Measurements from ENCODE around the gene LTO1.

Gene LTO1

DNA sequence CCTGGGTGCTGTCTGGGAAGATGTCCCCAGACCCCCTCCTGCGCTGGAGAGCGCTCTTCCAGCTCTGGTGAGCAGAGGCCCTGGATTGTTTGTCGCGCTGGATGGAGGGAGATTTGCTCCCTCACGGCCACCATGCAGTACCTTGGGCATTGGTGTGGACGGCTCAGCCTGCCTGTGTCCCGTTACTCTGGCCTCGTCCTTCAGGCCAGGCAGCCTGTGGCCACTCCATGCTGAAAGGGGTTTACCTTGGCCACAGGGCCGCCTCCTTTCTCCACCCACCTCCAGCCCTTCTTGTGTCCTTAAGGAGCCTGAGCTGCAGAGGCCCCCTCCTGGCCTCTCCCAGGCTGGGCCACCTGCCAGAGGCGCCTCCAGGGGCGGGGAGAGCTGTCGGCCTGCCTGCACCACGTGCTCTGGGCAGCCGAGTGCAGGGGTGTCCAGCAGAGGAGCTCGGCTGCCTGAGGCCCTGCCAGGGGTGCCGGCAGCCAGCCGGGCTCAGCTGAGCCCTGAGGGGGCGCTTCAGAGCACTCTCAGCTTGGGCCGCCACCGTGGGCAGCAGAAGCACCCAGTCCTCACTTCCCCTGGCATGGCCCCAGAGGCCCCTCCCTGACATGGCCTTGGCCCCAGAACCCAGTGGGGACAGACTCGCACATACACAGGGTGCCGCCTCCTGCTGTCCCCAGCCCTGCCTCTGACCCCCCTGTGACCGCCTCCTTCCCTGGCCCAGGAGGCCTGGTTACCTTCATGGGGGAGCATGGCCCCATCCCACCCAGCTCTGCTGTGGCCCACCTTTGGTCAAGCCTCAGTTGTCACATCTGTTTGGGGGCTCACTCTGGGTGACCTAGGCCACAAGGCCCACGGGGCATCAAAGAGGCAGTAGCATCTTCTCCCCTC lies 30.8 kb downstream of the LTO1 start:
- no peak for DNase-seq

DNA sequence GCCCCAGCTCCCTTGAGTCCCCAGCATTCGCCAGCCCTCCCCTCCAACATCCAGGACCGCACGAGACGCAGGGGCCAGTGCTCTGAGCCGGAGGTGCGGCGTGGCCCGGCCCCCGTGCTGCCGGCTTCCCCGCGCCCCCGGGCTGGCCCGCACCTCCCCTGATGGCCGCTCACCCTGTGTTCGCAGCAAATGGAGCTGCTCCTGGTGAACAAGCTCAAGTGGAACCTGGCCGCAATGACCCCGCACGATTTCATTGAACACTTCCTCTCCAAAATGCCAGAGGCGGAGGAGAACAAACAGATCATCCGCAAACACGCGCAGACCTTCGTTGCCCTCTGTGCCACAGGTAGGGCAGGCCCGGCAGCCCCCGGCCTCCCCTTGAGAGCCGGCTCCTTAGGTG lies 31.5 kb downstream of the LTO1 start:
- DNase-seq, result no peak

DNA sequence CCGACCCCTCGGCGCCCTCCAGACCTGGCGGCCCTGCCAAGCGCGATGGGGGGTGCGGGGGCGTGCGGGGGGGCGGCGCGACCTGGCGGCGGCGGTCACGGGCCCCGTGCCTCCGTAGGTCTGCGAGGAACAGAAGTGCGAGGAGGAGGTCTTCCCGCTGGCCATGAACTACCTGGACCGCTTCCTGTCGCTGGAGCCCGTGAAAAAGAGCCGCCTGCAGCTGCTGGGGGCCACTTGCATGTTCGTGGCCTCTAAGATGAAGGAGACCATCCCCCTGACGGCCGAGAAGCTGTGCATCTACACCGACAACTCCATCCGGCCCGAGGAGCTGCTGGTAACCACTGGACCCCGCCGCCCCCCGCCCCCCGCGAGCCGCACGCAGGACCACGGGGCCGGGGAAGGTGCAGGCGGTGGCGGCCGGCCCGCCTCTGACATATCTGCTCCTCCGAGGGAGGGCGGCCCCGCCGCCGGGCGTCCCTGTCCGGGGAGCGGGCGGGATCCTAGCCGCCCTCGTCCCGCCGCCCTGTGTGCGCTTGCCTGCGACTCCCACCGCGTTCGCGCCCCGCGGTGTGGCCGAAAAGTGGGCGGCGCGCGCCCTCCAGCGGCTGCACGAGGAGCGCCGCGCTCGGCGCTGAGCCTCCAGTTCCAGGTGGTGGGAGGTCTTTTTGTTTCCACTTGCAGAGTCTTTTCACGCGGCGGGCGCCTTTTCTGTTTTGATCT lies 32.1 kb downstream of the LTO1 start:
- peak; percentile 84 for DNase-seq

DNA sequence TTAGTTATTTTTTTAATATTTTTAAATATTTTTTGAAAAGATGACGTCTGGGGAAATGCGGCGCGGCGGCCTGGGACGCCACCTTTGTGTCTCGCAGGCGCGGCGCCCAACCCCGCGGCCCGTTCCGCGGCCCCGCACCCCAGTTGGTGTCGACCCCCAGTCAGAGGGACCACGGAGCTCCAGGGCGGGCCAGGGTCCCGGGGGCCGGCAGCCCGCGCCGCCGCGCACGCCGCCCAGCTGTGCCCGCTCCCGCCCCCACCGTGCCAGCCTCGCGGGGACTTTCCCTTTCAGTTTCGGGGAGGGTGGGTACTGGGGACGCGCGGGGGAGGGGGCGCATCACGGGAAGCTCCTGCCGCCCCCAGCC lies 32.6 kb downstream of the LTO1 start:
- DNase-seq, result peak; percentile 71

DNA sequence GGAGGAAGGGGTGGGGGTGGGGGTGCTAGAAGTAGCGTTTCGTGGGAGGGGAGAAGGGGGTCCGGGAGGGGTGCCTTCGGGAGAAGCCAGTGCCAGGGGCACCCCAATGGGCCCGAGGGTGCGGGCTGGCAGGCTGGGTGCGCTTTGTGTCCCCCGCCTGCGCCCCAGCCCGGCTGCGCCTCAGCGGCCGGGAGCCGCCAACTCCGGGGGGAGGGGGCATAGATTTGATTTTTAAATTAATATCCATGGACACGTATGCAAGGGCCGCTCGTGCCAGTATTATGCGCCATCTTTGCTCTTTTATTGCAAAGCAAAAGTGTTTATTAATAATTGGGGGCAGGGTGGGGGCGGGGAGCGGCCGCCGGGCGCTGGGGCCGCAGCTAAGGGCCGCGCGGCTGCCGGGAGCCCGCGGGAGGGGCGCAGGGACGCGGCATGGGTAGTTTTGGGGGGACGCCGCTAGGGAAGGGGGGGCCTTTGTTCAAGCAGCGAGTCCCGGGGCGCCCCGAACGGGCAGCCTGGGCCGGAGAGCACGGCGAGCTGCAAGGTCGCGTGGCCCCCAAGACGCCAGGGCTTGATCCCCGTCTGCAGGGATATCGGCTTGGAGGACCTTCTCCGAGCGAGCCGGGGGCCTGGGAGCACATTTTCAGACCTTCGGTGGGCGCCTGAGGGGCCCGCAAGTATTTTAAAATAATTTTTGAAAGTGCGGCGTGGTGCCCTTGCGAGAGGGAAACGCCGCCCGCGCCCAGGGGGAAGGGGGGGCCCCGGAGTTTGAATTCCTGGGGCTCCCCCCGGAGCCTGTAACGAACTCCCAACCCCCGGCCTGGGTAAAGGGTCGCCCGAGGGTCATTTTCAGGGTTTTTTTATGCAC lies 33.2 kb downstream of the LTO1 start:
- peak; percentile 32 for DNase-seq

DNA sequence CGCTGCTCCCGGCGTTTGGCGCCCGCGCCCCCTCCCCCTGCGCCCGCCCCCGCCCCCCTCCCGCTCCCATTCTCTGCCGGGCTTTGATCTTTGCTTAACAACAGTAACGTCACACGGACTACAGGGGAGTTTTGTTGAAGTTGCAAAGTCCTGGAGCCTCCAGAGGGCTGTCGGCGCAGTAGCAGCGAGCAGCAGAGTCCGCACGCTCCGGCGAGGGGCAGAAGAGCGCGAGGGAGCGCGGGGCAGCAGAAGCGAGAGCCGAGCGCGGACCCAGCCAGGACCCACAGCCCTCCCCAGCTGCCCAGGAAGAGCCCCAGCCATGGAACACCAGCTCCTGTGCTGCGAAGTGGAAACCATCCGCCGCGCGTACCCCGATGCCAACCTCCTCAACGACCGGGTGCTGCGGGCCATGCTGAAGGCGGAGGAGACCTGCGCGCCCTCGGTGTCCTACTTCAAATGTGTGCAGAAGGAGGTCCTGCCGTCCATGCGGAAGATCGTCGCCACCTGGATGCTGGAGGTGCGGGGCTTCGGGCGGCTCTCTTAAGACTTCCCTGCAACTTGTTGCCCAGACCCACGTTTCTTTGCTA lies 34.1 kb downstream of the LTO1 start, which contains the start of gene CCND1:
CCND1 (plus strand) TSS at position 162 of the 587 bp plus-strand sequence; CDS start at position 320, 158 bp downstream.
- peak; percentile 54 for DNase-seq

DNA sequence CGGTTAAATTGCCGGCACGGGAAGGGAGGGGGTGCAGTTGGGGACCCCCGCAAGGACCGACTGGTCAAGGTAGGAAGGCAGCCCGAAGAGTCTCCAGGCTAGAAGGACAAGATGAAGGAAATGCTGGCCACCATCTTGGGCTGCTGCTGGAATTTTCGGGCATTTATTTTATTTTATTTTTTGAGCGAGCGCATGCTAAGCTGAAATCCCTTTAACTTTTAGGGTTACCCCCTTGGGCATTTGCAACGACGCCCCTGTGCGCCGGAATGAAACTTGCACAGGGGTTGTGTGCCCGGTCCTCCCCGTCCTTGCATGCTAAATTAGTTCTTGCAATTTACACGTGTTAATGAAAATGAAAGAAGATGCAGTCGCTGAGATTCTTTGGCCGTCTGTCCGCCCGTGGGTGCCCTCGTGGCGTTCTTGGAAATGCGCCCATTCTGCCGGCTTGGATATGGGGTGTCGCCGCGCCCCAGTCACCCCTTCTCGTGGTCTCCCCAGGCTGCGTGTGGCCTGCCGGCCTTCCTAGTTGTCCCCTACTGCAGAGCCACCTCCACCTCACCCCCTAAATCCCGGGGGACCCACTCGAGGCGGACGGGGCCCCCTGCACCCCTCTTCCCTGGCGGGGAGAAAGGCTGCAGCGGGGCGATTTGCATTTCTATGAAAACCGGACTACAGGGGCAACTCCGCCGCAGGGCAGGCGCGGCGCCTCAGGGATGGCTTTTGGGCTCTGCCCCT lies 34.7 kb downstream of the LTO1 start:
- no peak for DNase-seq

DNA sequence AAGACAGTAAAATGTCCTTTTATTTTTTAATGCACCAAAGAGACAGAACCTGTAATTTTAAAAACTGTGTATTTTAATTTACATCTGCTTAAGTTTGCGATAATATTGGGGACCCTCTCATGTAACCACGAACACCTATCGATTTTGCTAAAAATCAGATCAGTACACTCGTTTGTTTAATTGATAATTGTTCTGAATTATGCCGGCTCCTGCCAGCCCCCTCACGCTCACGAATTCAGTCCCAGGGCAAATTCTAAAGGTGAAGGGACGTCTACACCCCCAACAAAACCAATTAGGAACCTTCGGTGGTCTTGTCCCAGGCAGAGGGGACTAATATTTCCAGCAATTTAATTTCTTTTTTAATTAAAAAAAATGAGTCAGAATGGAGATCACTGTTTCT lies 35.3 kb downstream of the LTO1 start:
- no peak for DNase-seq

DNA sequence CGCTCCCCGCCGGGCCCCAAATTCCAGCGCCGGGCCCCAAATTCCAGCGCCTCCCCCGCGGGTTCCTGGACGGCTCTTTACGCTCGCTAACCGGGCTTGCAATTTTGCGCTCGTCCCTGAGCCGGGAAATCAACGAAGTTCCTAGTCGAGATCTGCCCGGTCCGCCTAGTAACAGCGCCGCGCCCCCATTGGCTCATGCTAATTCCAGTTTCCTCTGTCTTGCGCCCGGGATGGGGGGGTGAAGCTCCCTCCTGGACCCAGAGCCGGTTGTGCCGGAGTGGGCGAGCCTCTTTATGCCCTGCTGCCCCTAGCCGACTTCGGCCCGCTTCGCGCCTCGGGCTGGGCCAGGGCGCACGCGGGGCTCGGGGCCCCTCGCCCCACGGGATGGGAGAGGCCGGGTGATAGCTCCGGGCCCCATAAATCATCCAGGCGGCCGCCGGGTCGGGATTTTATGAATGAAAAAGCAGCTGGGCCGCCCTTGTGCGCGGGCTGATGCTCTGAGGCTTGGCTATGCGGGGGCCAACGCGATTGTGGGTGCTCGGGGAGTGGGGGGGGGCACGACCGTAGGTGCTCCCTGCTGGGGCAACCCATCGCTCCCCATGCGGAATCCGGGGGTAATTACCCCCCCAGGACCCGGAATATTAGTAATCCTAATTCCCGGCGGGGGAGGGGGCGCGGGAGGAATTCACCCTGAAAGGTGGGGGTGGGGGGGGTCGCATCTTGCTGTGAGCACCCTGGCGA lies 36.0 kb downstream of the LTO1 start:
- DNase-seq, result no peak

DNA sequence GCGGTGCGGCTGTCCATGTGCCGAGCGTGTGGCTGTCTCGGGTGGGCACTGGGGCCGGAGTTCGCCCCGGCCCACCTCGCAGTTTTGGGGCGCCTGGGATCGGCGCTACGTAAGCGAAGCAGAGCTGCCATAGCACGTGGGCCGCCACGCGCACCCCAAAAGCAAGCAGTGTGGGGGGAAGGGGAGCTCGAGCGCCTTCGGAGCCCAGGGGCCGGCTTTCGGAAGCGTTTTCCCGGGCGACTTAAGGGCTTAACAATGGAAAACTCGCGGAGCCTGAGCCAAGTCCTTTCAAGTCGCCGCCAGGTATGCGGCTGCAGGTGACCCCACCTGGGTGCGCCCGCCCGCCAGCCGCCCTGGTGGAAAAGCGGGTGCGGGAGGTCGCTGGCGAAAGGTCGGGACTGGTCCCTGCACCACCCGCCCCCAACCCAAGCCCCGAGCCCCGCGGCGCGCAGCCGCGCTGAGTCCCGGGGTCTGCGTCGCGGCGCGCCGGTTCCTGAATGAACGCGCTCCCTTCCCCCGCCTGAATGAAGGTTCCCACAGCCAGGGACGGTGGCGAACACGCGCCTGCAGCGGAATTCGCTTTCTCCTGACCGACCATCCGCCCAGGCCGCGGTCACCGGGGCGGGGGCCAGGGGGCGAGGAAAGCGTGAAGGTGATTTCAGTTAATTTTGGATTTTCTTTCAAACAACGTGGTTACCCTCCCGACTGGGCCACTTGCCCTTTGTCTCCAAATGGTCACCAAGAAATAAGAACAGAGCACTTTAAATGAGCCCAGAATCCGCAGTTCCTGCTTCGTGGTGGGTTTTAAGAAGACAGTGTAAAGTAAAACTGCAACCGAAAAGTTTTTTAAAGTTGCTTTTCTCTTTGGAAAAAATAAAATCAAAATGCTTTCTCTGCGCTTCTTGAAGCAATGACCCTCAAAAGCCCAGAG lies 36.9 kb downstream of the LTO1 start:
- DNase-seq, result no peak

DNA sequence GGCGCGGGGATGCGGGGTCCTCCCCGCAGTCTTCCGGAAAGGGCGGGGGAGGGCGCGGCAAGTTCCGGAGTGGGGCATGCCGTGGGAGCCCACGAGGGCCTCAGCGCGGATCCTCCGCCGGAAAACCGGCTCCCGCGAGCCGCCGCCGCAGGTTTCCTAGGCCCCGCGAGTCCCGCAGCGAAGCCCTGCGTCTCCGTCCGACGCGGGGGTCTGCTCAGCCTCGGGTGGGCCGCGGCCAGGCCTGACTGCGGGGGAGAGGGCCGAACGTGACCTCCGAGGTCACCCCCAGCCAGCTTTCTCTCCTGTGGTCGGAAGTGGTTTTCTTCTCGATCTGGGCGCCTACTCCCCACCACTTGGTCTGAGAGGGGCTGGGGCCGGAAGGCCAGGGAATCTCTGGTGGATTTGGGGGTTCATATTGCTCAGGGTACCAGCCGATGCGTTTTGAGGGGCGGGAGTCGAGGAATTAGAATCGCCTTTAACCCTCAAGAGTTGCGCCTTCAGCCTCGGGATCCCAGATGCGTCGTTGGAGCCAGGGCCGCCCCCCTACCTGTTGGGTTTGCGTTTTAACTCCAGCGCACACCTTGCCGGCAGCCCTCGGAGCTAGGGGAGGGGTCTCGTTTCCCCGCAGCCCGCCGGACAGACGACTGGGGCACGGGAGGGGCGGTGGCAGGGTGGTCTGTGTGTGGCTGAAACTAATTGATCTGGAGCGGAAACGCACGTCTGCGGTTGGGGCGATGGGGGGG lies 37.8 kb downstream of the LTO1 start:
- DNase-seq, result no peak

DNA sequence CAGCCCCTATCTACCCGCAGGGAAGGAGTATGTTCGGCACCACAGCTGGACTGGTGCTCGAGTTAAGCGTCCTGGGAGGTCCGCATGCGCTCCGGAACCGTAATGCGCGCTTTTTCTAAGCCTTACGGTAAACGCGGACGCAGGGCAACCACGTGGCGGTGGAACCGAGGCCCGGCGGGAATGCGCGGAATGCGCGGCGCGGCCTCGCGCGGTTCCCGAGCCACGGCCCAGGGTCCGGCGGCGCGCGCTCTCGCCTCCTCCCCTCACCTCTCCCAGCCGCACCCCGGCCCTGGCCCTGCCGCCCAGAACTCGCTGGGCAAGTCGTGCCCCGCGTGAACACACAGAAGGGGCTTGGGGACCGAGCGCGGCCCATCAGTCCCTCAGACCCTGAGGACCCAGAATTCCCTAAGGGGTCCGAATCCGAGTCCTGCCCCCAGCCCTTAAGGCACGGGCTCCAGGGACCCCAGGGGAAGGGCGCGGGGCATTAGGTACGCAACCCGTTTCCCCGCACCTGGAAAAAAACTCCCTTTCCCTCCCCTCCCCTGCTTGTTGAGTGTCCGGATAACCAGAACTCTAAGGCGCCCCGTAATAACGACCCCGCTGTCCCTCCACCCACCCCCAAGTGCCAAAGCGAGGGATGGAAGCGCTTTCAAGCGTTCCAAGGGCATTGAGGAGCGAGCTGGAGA lies 38.5 kb downstream of the LTO1 start:
- DNase-seq, result no peak

DNA sequence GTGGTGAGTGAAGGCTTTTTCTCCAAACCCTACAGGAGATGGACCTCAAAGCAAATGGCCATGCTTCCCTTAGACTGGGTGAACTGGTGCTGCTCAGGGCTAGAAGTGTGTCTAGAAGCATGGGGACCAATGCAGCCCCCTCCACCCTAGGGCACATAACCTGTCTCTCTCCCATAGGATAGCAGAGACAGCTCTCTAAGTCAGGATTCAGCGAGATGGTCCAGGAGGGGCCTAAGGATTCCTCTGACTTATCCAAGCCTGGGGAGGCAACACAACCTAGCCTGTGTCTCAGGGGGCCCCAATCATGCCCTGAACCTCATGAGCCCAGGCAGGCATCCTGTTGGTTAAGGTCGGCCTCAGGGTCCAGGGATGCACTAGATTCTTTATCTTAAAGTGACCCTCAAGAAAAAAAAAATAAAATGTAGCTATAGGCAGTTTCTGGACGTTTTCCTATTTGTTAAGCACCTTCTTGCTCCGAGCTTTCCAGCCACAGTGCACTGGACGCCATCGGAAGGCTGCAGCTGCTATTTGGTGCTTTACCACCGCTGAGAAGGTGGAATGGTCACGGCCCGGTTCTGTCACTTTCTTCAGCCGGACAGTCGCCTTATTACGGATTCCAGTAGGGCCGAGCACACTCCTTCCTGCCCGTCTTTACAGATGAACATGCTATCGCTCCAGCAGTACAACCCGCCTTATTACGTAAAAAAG lies 39.2 kb downstream of the LTO1 start:
- DNase-seq, result no peak

DNA sequence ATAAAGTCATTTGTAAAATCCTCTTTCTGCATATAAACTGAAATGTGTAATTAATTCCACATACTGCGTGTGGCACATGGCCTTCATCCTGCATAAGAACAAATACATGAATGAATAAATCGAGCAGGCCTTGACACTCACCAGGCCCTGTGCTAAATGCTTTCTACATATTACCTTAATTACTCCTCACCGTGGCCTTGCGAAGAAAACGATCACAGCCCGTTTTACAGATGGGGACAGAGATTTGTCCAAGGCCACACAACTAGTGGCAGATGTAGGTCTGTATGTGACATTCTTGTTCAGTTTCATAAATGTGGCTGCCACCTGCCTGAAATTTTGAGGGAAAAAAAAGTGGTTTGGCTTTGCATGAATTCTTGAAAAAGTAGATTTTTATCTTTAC lies 40.0 kb downstream of the LTO1 start:
- no peak for DNase-seq

DNA sequence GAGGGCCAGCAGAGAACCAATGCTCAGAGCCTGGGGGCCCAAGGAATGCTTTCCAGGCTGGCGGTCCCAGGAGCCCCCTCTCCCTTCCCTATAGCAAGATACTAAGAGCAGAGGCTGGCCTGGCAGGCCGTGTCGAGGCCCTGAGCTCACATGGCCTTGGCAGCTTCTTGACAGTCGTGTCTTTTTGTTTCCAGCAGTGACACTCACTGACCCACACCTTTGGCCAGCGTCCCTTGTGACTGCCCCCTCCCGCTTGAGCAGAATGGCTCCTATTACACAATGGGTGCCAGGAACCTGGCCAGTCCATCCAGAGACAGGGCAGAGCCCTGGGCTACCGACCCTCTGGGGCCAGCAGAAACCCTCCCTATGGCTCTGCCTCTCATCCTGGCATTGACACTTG lies 40.6 kb downstream of the LTO1 start:
- DNase-seq, result no peak

DNA sequence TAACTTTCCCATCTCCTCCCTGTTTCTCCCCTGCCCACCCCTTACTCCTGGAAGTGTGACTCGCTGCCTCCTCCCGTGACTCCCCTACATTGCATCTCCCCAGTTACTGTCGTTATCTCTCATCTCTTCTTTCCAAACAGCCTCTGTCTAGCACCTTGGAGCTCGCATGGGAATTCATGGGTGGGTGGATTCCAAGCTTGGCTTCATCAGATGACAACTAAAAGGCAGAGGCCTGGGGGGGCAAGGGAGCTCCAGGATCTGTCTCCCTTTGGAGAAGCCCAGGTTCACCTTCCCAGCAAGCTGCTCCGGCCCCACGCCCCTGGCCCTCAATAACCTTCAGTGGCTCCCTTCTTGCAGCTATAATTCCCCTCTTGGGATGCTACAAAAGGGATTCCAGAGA lies 41.1 kb downstream of the LTO1 start:
- DNase-seq, result no peak

DNA sequence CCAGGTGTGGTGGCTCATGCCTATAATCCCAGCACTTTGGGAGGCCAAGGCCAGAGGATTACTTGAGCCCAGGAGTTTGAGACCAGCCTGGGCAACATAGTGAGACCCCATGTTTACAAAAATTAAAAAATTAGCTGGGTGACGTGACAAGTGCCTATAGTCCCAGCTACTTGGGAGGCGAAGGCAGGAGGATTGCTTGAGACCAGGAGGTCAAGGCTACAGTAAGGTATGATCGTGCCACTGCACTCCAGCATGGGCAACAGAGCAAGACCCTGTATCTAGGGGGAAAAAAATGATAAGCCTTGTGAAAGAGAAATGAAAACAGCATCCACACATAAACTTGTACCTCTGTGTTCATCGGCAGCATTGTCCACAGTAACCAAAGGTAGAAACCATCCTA lies 42.3 kb downstream of the LTO1 start:
- no peak for DNase-seq

DNA sequence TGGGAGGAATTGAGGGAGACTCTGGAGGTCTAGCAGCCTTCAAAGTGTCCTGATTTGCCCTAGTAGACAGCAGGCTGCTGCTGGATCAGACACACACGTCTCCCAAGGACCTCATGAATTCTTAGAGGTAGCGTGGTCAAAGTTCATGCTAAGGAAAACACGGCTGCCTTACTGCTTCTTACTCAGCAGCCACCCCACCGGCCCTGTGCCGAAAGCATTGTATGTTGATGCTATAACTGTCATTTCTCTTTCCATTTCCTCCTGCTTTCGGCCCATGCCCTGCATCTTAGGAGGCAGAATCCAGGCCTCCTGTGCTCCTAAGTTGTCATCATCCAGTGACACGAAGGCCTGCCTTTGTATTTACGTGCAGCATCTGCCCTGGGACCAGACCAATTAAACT lies 44.7 kb downstream of the LTO1 start:
- no peak for DNase-seq

All from stimulated activated CD4-positive, alpha-beta T cell treated with anti-CD3 and anti-CD28 coated beads, Interleukin-4, amount 100 ng/mL, for 1 hour (primary cell).